Ovary (tissue), 3 donors: ENCODE measurements around the gene CST3.

ENCODE experiments used
- CTCF ChIP-seq, 3 donors: fragments of 450-650 bp in 2 of 3; fragments of 200-600 bp in 1 of 3; IDR thresholded peaks; one replicate each; pipeline versions ENCODE4 v1.5.1 to v1.8.0; 2016 to 2022; ENCODE audit warnings: antibody characterized with exemption in 3 of 3, mild to moderate bottlenecking in 1 of 3
- EP300 ChIP-seq: sonication (generic); formaldehyde crosslinking; IDR thresholded peaks from one replicate; pipeline ENCODE4 v1.6.1; 2017; ENCODE audit warnings: antibody characterized with exemption
- POLR2A ChIP-seq: fragments of 450-650 bp; IDR thresholded peaks from one replicate; pipeline ENCODE4 v1.6.1; 2017; ENCODE audit warnings: antibody characterized with exemption, mild to moderate bottlenecking, moderate library complexity
- donor health status: DM: no; HTN: no; CAD: no.

GRCh38 chr20:23607497-23608245, 30.1 kb downstream of the CST3 start:
- TF ChIP-seq CTCF (IDR thresholded peaks at IDR 0.05), result no peak
- TF ChIP-seq POLR2A, result no peak
- TF ChIP-seq EP300, result no peak
